WTC11 (cell line): ENCODE results near the gene SLC17A9.

Experiments
- ATF1 ChIP-seq: sonication (generic); formaldehyde crosslinking; IDR thresholded peaks from 2 replicates; pipeline ENCODE4 v1.8.1; 2023; ENCODE audit warnings: mild to moderate bottlenecking, moderate library complexity, missing genetic modification reagents
- ELF4 ChIP-seq: sonication (generic); formaldehyde crosslinking; IDR thresholded peaks from 2 replicates; pipeline ENCODE4 v1.8.1; 2022; ENCODE audit warnings: low read depth, mild to moderate bottlenecking, moderate library complexity, missing genetic modification reagents
- EMX1 ChIP-seq: fragments of 250-450 bp; sonication (Bioruptor Pico); IDR thresholded peaks from 2 replicates; pipeline ENCODE4 v1.8.0; 2021; ENCODE audit warnings: mild to moderate bottlenecking
- ESRRA ChIP-seq: sonication (generic); formaldehyde crosslinking; IDR thresholded peaks from 2 replicates; pipeline ENCODE4 v1.8.1; 2022; ENCODE audit warnings: mild to moderate bottlenecking, missing genetic modification reagents, borderline replicate concordance
- ETV6 ChIP-seq: sonication (generic); formaldehyde crosslinking; IDR thresholded peaks from 2 replicates; pipeline ENCODE4 v1.8.1; 2022; ENCODE audit warnings: mild to moderate bottlenecking, missing genetic modification reagents
- GABPB1 ChIP-seq: sonication (generic); formaldehyde crosslinking; IDR thresholded peaks from 2 replicates; pipeline ENCODE4 v1.8.1; 2023; ENCODE audit warnings: mild to moderate bottlenecking, missing genetic modification reagents
- NR2C2 ChIP-seq: sonication (generic); formaldehyde crosslinking; IDR thresholded peaks from 2 replicates; pipeline ENCODE4 v1.8.0; 2022; ENCODE audit warnings: mild to moderate bottlenecking, missing genetic modification reagents
- TEAD4 ChIP-seq: sonication (generic); formaldehyde crosslinking; IDR thresholded peaks from 2 replicates; pipeline ENCODE4 v1.8.0; 2022; ENCODE audit warnings: mild to moderate bottlenecking, missing genetic modification reagents
- ZBTB21 ChIP-seq: sonication (generic); formaldehyde crosslinking; IDR thresholded peaks from 2 replicates; pipeline ENCODE4 v1.8.1; 2023; ENCODE audit warnings: mild to moderate bottlenecking, missing genetic modification reagents, borderline replicate concordance
- ZNF138 ChIP-seq: sonication (generic); formaldehyde crosslinking; conservative IDR thresholded peaks from 2 replicates; pipeline ENCODE4 v1.8.1; 2022; ENCODE audit warnings: mild to moderate bottlenecking, moderate library complexity, missing genetic modification reagents
- ZNF416 ChIP-seq: fragments of 250-450 bp; sonication (Bioruptor Pico); IDR thresholded peaks from 2 replicates; pipeline ENCODE4 v1.9.0; 2021; ENCODE audit warnings: mild to moderate bottlenecking, inconsistent platforms
- ZNF425 ChIP-seq: fragments of 250-450 bp; sonication (Bioruptor Pico); conservative IDR thresholded peaks from 2 replicates; pipeline ENCODE4 v1.9.0; 2021; ENCODE audit warnings: mild to moderate bottlenecking
- TF ChIP-seq, protein P1 (sequence below): fragments of 200-600 bp; IDR thresholded peaks from 2 replicates; pipeline ENCODE4 v1.8.0; 2022; ENCODE audit warnings: antibody characterized with exemption
- TF ChIP-seq, protein P2 (sequence below): fragments of 250-450 bp; sonication (Bioruptor Pico); IDR thresholded peaks from 2 replicates; pipeline ENCODE4 v1.9.0; 2021; ENCODE audit warnings: moderate library complexity, mild to moderate bottlenecking, inconsistent platforms, borderline replicate concordance

DNA sequence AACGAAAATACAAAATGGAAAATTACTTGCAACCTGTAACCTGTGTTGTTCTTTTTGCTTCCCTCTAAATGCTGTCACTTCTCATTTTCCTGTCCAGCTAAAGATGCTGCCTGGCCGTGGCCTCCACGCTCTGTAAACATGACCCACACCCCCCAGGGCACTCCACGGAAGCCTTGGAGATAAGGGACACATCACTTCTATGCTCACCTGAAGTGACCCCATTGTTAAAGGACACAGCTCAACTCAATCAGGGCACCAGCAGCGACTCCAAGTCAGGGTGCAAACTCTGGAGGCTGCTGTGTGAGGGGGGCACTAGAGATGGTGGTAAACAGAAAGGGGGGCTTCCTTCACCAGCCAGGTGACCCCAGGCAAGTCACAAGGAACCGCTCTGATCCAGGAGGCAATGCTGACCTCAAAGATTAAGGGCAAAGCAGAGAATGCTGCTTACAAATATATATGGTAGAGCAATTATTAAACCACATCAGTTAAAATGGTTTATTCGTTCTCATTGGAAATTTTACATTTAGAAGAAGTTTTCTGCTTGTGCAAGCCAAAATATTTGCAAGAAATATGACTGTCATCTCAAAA is 39.4 kb upstream of the SLC17A9 start:
- TF ChIP-seq EMX1 (CRISPR knock-in tag): no peak
- TF ChIP-seq ESRRA (CRISPR knock-in tag): no peak
- TF ChIP-seq ZBTB21 (CRISPR knock-in tag): no peak
- TF ChIP-seq NR2C2: no peak
- no peak for TF ChIP-seq TEAD4 (CRISPR knock-in tag)
- no peak for TF ChIP-seq ATF1
- TF ChIP-seq, protein P1, sequence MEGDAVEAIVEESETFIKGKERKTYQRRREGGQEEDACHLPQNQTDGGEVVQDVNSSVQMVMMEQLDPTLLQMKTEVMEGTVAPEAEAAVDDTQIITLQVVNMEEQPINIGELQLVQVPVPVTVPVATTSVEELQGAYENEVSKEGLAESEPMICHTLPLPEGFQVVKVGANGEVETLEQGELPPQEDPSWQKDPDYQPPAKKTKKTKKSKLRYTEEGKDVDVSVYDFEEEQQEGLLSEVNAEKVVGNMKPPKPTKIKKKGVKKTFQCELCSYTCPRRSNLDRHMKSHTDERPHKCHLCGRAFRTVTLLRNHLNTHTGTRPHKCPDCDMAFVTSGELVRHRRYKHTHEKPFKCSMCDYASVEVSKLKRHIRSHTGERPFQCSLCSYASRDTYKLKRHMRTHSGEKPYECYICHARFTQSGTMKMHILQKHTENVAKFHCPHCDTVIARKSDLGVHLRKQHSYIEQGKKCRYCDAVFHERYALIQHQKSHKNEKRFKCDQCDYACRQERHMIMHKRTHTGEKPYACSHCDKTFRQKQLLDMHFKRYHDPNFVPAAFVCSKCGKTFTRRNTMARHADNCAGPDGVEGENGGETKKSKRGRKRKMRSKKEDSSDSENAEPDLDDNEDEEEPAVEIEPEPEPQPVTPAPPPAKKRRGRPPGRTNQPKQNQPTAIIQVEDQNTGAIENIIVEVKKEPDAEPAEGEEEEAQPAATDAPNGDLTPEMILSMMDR: no peak
- TF ChIP-seq GABPB1 (CRISPR knock-in tag): no peak
- no peak for TF ChIP-seq ZNF425 (CRISPR knock-in tag)
- TF ChIP-seq ELF4 (CRISPR knock-in tag): no peak
- TF ChIP-seq, protein P2, sequence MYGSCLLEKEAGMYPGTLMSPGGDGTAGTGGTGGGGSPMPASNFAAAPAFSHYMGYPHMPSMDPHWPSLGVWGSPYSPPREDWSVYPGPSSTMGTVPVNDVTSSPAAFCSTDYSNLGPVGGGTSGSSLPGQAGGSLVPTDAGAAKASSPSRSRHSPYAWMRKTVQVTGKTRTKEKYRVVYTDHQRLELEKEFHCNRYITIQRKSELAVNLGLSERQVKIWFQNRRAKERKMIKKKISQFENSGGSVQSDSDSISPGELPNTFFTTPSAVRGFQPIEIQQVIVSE: no peak
- no peak for TF ChIP-seq ZNF138 (CRISPR knock-in tag)
- TF ChIP-seq ZNF416 (CRISPR knock-in tag): no peak
- TF ChIP-seq ETV6 (CRISPR knock-in tag): no peak
